GM19035 (cell line): ENCODE data around the gene ZNF581.

Source experiments
- ATAC-seq: cut with Tn5 transposase; IDR thresholded peaks from one replicate; pipeline ENCODE4 v1.9.1; 2021; ENCODE audit not compliant: unreplicated experiment

Gene ZNF581

GRCh38 chr19:55625004-55625326 lies 18.5 kb upstream of the ZNF581 start:
- no peak for ATAC-seq

GRCh38 chr19:55626350-55626749 lies 17.1 kb upstream of the ZNF581 start:
- ATAC-seq: no peak

- ATAC-seq: no peak
Observed at GRCh38 chr19:55632463-55632834, 11.0 kb upstream of the ZNF581 start.

- no peak for ATAC-seq
Observed at GRCh38 chr19:55633861-55634260, 9.6 kb upstream of the ZNF581 start.

- no peak for ATAC-seq
Observed at GRCh38 chr19:55635334-55635717, 8.1 kb upstream of the ZNF581 start.

- ATAC-seq: no peak
Observed at GRCh38 chr19:55635856-55636440, 7.5 kb upstream of the ZNF581 start.

- ATAC-seq: no peak
Observed at GRCh38 chr19:55636723-55637122, 6.7 kb upstream of the ZNF581 start.

GRCh38 chr19:55637534-55637933 lies 5.9 kb upstream of the ZNF581 start:
- no peak for ATAC-seq

GRCh38 chr19:55638864-55639359 lies 4.5 kb upstream of the ZNF581 start:
- no peak for ATAC-seq

- ATAC-seq: peak; percentile 12
Observed at GRCh38 chr19:55640043-55640576, 3.3 kb upstream of the ZNF581 start.

- peak; percentile 38 for ATAC-seq
Observed at GRCh38 chr19:55640577-55641425, 2.6 kb upstream of the ZNF581 start, which contains the start of gene ZNF580. TSS of gene ZNF580 (plus strand) at chr19:55641002. CDS start at chr19:55642509, 1,507 bp downstream.

- no peak for ATAC-seq
Observed at GRCh38 chr19:55641426-55642152, 1.9 kb upstream of the ZNF581 start.

- no peak for ATAC-seq
Observed at GRCh38 chr19:55642153-55643002, 1.1 kb upstream of the ZNF581 start.

- no peak for ATAC-seq
Observed at GRCh38 chr19:55643887-55644176, 383 bp downstream of the ZNF581 start.

GRCh38 chr19:55644191-55644833 lies 863 bp downstream of the ZNF581 start:
- ATAC-seq: no peak

GRCh38 chr19:55644842-55645511 lies 1.5 kb downstream of the ZNF581 start:
- ATAC-seq: no peak

- ATAC-seq: no peak
Observed at GRCh38 chr19:55645512-55645881, 2.0 kb downstream of the ZNF581 start.

GRCh38 chr19:55646889-55647731 lies 3.7 kb downstream of the ZNF581 start:
- ATAC-seq: no peak
